SU-DHL-6 (cell line): ENCODE results near the gene HSPA4.
A peak's percentile ranks its signal among the peaks of the same experiment; 100 is the strongest.

Experiments
- H2AFZ ChIP-seq: fragments of 200-600 bp; sonication (generic); 2 replicates; pipeline ENCODE4 v1.6.1; 2014; ENCODE audit warnings: low read depth, mild to moderate bottlenecking, moderate library complexity, mixed read lengths, antibody characterized with exemption, low read length; ENCODE audit not compliant: severe bottlenecking
- H3F3A ChIP-seq: fragments of 200-600 bp; shearing (Covaris generic); 2 replicates; pipeline ENCODE4 v1.6.0; 2016; ENCODE audit warnings: antibody characterized with exemption, mild to moderate bottlenecking; ENCODE audit not compliant: insufficient read depth
- H3K27ac ChIP-seq: fragments of 200-600 bp; sonication (generic); 2 replicates; pipeline ENCODE4 v1.5.1; 2016; ENCODE audit warnings: low read depth, mild to moderate bottlenecking, low read length, moderate library complexity, mixed read lengths
- H3K27me3 ChIP-seq: fragments of 200-600 bp; sonication (generic), shearing (Covaris generic); 2 replicates; pipeline ENCODE4 v1.6.0; 2014; ENCODE audit warnings: mild to moderate bottlenecking, low read length
- H3K36me3 ChIP-seq: fragments of 200-600 bp; sonication (generic); 2 replicates; pipeline ENCODE4 v1.6.1; 2014; ENCODE audit warnings: mild to moderate bottlenecking, low read length, mixed read lengths
- H3K4me2 ChIP-seq: fragments of 300-600, 200-600 bp; shearing (Covaris generic), sonication (generic); 2 replicates; pipeline ENCODE4 v1.6.0; 2014; ENCODE audit warnings: low read length, low read depth, mild to moderate bottlenecking; ENCODE audit not compliant: poor library complexity, severe bottlenecking
- H3K4me3 ChIP-seq: fragments of 200-600 bp; sonication (generic); 2 replicates; pipeline ENCODE4 v1.5.1; 2014; ENCODE audit warnings: antibody characterized with exemption, low read length, mild to moderate bottlenecking, mixed read lengths; ENCODE audit not compliant: insufficient read depth, poor library complexity, severe bottlenecking
- H3K79me2 ChIP-seq: fragments of 200-600 bp; sonication (generic); 2 replicates; pipeline ENCODE4 v1.6.1; 2014; ENCODE audit warnings: mild to moderate bottlenecking, low read length, moderate library complexity; ENCODE audit not compliant: insufficient read depth
- H3K9ac ChIP-seq: fragments of 200-600 bp; sonication (generic); 2 replicates; pipeline ENCODE4 v1.7.0; 2014; ENCODE audit warnings: mild to moderate bottlenecking, low read length
- H3K9me2 ChIP-seq: fragments of 200-600 bp; sonication (generic); replicated peaks from 2 replicates; pipeline ENCODE4 v1.6.1; 2014; ENCODE audit warnings: low read length; ENCODE audit not compliant: insufficient read depth
- H3K9me3 ChIP-seq: fragments of 200-600 bp; sonication (generic); 2 replicates; pipeline ENCODE4 v1.6.1; 2014; ENCODE audit warnings: low read length, mixed read lengths; ENCODE audit not compliant: insufficient read depth
- H4K20me1 ChIP-seq: fragments of 200-600 bp; sonication (generic); 2 replicates; pipeline ENCODE4 v1.6.1; 2014; ENCODE audit warnings: low read depth, mild to moderate bottlenecking, antibody characterized with exemption, low read length, moderate library complexity, mixed read lengths
- CTCF ChIP-seq: fragments of 200-600 bp; sonication (generic); IDR thresholded peaks from one replicate; pipeline ENCODE4 v1.5.1; 2017; ENCODE audit warnings: antibody characterized with exemption, mild to moderate bottlenecking, low read length, moderate library complexity; ENCODE audit not compliant: insufficient read depth, poor library complexity, severe bottlenecking
- EZH2phosphoT487 ChIP-seq: fragments of 200-600 bp; sonication (generic), shearing (Covaris generic); conservative IDR thresholded peaks from 2 replicates; pipeline ENCODE4 v1.6.1; 2018; ENCODE audit warnings: mild to moderate bottlenecking, antibody characterized with exemption, low read length, moderate library complexity, mixed read lengths

HSPA4 gene

GRCh38 chr5:133109655-133110483 is 58.1 kb downstream of the HSPA4 start:
- H3K79me2 ChIP-seq: no peaks in the 10 kb centered on the region

GRCh38 chr5:133110709-133111108 is 58.9 kb downstream of the HSPA4 start:
- Histone ChIP-seq H3K27ac (no peak overlapping the region), H3K9ac (no peak overlapping the region), H3K79me2 (no peaks in the 10 kb centered on the region), H3K9me2 (no peaks in the 10 kb centered on the region), H2AFZ (no peak overlapping the region), H3K27me3 (no peaks in the 10 kb centered on the region), H3K4me3 (no peak overlapping the region), H4K20me1 (no peaks in the 10 kb centered on the region), H3K9me3 (no peaks in the 10 kb centered on the region), H3K4me2 (no peak overlapping the region), H3F3A (no peaks in the 10 kb centered on the region), H3K36me3 (no peaks in the 10 kb centered on the region)
- no peak for TF ChIP-seq EZH2phosphoT487
- no peak for TF ChIP-seq CTCF

More at GRCh38 chr5:133109655-133110483, 58.1 kb downstream of the HSPA4 start:
- Histone ChIP-seq H3K9ac (no peak overlapping the region), H4K20me1 (no peaks in the 10 kb centered on the region), H2AFZ (no peak overlapping the region), H3K36me3 (0 out of 2 replicates have a peak, but pooled peaks cover 3% of the 10 kb centered on the region), H3K27me3 (no peaks in the 10 kb centered on the region), H3K9me3 (no peaks in the 10 kb centered on the region), H3K4me3 (no peak overlapping the region), H3F3A (peaks cover 7% of the 10 kb centered on the region; the same call in 1 of the 2 replicates), H3K9me2 (no peaks in the 10 kb centered on the region), H3K27ac (no peak overlapping the region), H3K4me2 (no peak overlapping the region)
- TF ChIP-seq EZH2phosphoT487 (no peak), CTCF (no peak)

- TF ChIP-seq CTCF: peak; percentile 91
- TF ChIP-seq EZH2phosphoT487: no peak
- no peak overlapping the region for H3K4me3 ChIP-seq
- no peaks in the 10 kb centered on the region for H3K9me2 ChIP-seq
- no peak overlapping the region for H3K27ac ChIP-seq
- no peaks in the 10 kb centered on the region for H3K27me3 ChIP-seq
- no peak overlapping the region for H2AFZ ChIP-seq
- H3K9me3 ChIP-seq: no peaks in the 10 kb centered on the region
- H3K79me2 ChIP-seq: no peaks in the 10 kb centered on the region
- H3K9ac ChIP-seq: no peak overlapping the region
- no peaks in the 10 kb centered on the region for H3K36me3 ChIP-seq
- H3F3A ChIP-seq: no peaks in the 10 kb centered on the region
- H3K4me2 ChIP-seq: no peak overlapping the region
- H4K20me1 ChIP-seq: no peaks in the 10 kb centered on the region
Observed at GRCh38 chr5:133111299-133111698, 59.5 kb downstream of the HSPA4 start.
